Jurkat, Clone E6-1 (cell line): ENCODE data around the gene ATP8A2.

Experiments
- DNase-seq: peaks from one replicate; pipeline ENCODE4 v3.0.0-alpha.2; 2011; ENCODE audit warnings: low read depth, low spot score
- H3K4me3 ChIP-seq: 2 replicates; pipeline ENCODE4 v1.5.1; 2011; ENCODE audit warnings: mild to moderate bottlenecking, low read length, control low read depth, moderate library complexity

ATP8A2 gene

GRCh38 chr13:25876247-25876646 is 504.5 kb downstream of the ATP8A2 start:
- H3K4me3 ChIP-seq = no peak overlapping the region
- no peak for DNase-seq

- DNase-seq = no peak
- no peak overlapping the region for H3K4me3 ChIP-seq
Observed at GRCh38 chr13:25879466-25879865, 507.7 kb downstream of the ATP8A2 start.

GRCh38 chr13:25881136-25881926 is 509.6 kb downstream of the ATP8A2 start:
- DNase-seq = peak; percentile 85
- no peak overlapping the region; the same call in 1 of the 2 replicates for H3K4me3 ChIP-seq

GRCh38 chr13:25881971-25882451 is 510.2 kb downstream of the ATP8A2 start:
- no peak for DNase-seq
- H3K4me3 ChIP-seq = no peak overlapping the region

- H3K4me3 ChIP-seq = peak overlapping the region; percentile 8; the same call in 1 of the 2 replicates
- peak; percentile 75 for DNase-seq
Observed at GRCh38 chr13:25882466-25883357, 510.9 kb downstream of the ATP8A2 start.

- H3K4me3 ChIP-seq = no peak overlapping the region
- no peak for DNase-seq
Observed at GRCh38 chr13:25885418-25885817, 513.6 kb downstream of the ATP8A2 start.

GRCh38 chr13:25886438-25887214 is 514.9 kb downstream of the ATP8A2 start:
- no peak for DNase-seq
- no peak overlapping the region for H3K4me3 ChIP-seq

GRCh38 chr13:25887962-25888655 is 516.3 kb downstream of the ATP8A2 start:
- DNase-seq = no peak
- no peak overlapping the region for H3K4me3 ChIP-seq

GRCh38 chr13:25890671-25891212 is 519.0 kb downstream of the ATP8A2 start:
- no peak overlapping the region for H3K4me3 ChIP-seq
- no peak for DNase-seq

GRCh38 chr13:25898991-25899390 is 527.2 kb downstream of the ATP8A2 start:
- H3K4me3 ChIP-seq = no peak overlapping the region
- no peak for DNase-seq

GRCh38 chr13:25899464-25899863 is 527.7 kb downstream of the ATP8A2 start:
- H3K4me3 ChIP-seq = peak overlapping the region; percentile 18
- no peak for DNase-seq

- no peak for DNase-seq
- H3K4me3 ChIP-seq = no peak overlapping the region
Observed at GRCh38 chr13:25899952-25900351, 528.2 kb downstream of the ATP8A2 start.

- peak; percentile 76 for DNase-seq
- H3K4me3 ChIP-seq = no peak overlapping the region
Observed at GRCh38 chr13:25901460-25902376, 529.9 kb downstream of the ATP8A2 start.

- peak overlapping the region; percentile 13; the same call in 1 of the 2 replicates for H3K4me3 ChIP-seq
Observed at GRCh38 chr13:25902455-25902854, 530.7 kb downstream of the ATP8A2 start.

GRCh38 chr13:25902891-25903341 is 531.1 kb downstream of the ATP8A2 start:
- no peak overlapping the region for H3K4me3 ChIP-seq
- DNase-seq = no peak

More at GRCh38 chr13:25902455-25902854, 530.7 kb downstream of the ATP8A2 start:
- no peak for DNase-seq

GRCh38 chr13:25904830-25905229 is 533.1 kb downstream of the ATP8A2 start:
- DNase-seq = no peak
- H3K4me3 ChIP-seq = no peak overlapping the region

GRCh38 chr13:25905611-25906010 is 533.8 kb downstream of the ATP8A2 start:
- H3K4me3 ChIP-seq = no peak overlapping the region
- DNase-seq = no peak
